K562 (cell line): Measurements from ENCODE around the gene DNMT1. TPM values are rescaled to one million over a fixed set of nuclear protein-coding genes. Genes with fewer than 3 reads are reported as not detected.

ENCODE experiments used
- ATAC-seq: fragments of 200-7000 bp; cut with Tn5 transposase; 3 replicates; pipeline ENCODE4 v1.9.1; 2020; ENCODE audit warnings: moderate library complexity
- BruUV-seq: library from RNA; stranded (reverse); fragments of 400-500 nt; replicated peaks from 2 replicates; lab custom pipeline; 2021; lab: Mats Ljungman, UMichigan
- CTCF ChIA-PET: fragments of 300-600 bp; formaldehyde crosslinking; extraction: SDS; loops from one replicate; lab custom pipeline; 2021; ENCODE audit warnings: low intra/inter-chr PET ratio; lab: Yijun Ruan, JAX
- POLR2A ChIA-PET: fragments of 300-600, 350-650 bp; sonication (Branson Sonifier 250); formaldehyde crosslinking; extraction: SDS; loops from one replicate; lab custom pipeline; 2021; ENCODE audit warnings: antibody characterized with exemption, inconsistent platforms; lab: Yijun Ruan, JAX
- DNase-seq, 4 experiments: peaks; one replicate each; pipeline versions ENCODE4 v3.0.0 to v3.0.0-alpha.2; 2011 to 2018; ENCODE audit warnings: low spot score in 3 of 4, mixed read lengths in 3 of 4; ENCODE audit errors: extremely low read depth in 1 of 4
- FAIRE-seq: peaks from 2 replicates; lab custom pipeline; 2011; peaks lifted over from hg19 to GRCh38; lab: Jason Lieb, UNC
- H2AFZ ChIP-seq: 2 replicates; pipeline ENCODE4 v1.6.0; 2011; ENCODE audit warnings: low read depth, low read length, control low read depth, inconsistent platforms
- H3K27ac ChIP-seq: fragments of 200-600 bp; 3 replicates; pipeline ENCODE4 v1.8.0; 2011; ENCODE audit warnings: low read depth, mild to moderate bottlenecking, control low read depth, inconsistent platforms, low read length, moderate library complexity, mixed read lengths; ENCODE audit errors: extremely low read depth
- H3K27me3 ChIP-seq, 2 experiments: fragments of 300-600 bp in 1 of 2; 2 replicates in 1 of 2; 3 replicates in 1 of 2; pipeline versions ENCODE4 v1.6.0 to v1.8.0; 2011; ENCODE audit warnings: inconsistent platforms in 2 of 2, low read length in 2 of 2, mild to moderate bottlenecking in 1 of 2, mixed read lengths in 1 of 2, moderate library complexity in 1 of 2; ENCODE audit not compliant: control insufficient read depth in 2 of 2, insufficient read depth in 2 of 2
- H3K36me3 ChIP-seq: fragments of 300-600 bp; 3 replicates; pipeline ENCODE4 v1.8.0; 2011; ENCODE audit warnings: mild to moderate bottlenecking, low read length, inconsistent platforms; ENCODE audit not compliant: control insufficient read depth, insufficient read depth
- H3K4me1 ChIP-seq, 2 experiments: fragments of 200-600 bp in 1 of 2; replicated peaks in 1 of 2; 2 replicates in 1 of 2; 3 replicates in 1 of 2; pipeline versions ENCODE4 v1.5.1 to v1.8.0; 2011; ENCODE audit warnings: inconsistent platforms in 2 of 2, low read length in 2 of 2, mild to moderate bottlenecking in 1 of 2, mixed read lengths in 1 of 2, moderate library complexity in 1 of 2; ENCODE audit not compliant: control insufficient read depth in 2 of 2, insufficient read depth in 2 of 2
- H3K4me2 ChIP-seq: 2 replicates; pipeline ENCODE4 v1.6.1; 2011; ENCODE audit warnings: low read length, control low read depth, inconsistent platforms, mixed read lengths; ENCODE audit not compliant: insufficient read depth
- H3K4me3 ChIP-seq: fragments of 200-600 bp; sonication (generic), shearing (Covaris generic); 2 replicates; pipeline ENCODE4 v1.5.1; 2016; ENCODE audit warnings: control low read depth, inconsistent platforms
- H3K79me2 ChIP-seq: fragments of 200-600 bp; 3 replicates; pipeline ENCODE4 v1.8.0; 2011; ENCODE audit warnings: low read length, inconsistent platforms; ENCODE audit not compliant: control insufficient read depth, insufficient read depth
- H3K9ac ChIP-seq, 2 experiments: 2 replicates each; pipeline versions ENCODE4 v1.6.0 to v1.6.1; 2011; ENCODE audit warnings: low read depth in 2 of 2, low read length in 2 of 2, control low read depth in 1 of 2, inconsistent platforms in 1 of 2, mild to moderate bottlenecking in 1 of 2, mixed read lengths in 1 of 2; ENCODE audit not compliant: insufficient read depth in 1 of 2
- H3K9me1 ChIP-seq: one replicate; pipeline ENCODE4 v1.6.0; 2011; ENCODE audit warnings: inconsistent platforms, mild to moderate bottlenecking, low read length, moderate library complexity; ENCODE audit not compliant: control insufficient read depth, insufficient read depth
- H3K9me3 ChIP-seq: replicated peaks from 2 replicates; pipeline ENCODE4 v1.5.1; 2011; ENCODE audit warnings: low read depth, low read length, inconsistent platforms; ENCODE audit not compliant: control insufficient read depth, insufficient read depth
- H4K20me1 ChIP-seq: replicated peaks from 2 replicates; pipeline ENCODE4 v1.6.1; 2011; ENCODE audit warnings: low read length, inconsistent platforms, mixed read lengths; ENCODE audit not compliant: control insufficient read depth, insufficient read depth
- WGBS: fragments of 100-300 bp; shearing (Covaris generic); methylation state at CpG from one replicate; pipeline ENCODE4 v1.1.6; 2016; ENCODE audit warnings: low coverage, mixed read lengths; ENCODE audit not compliant: insufficient coverage; ENCODE audit errors: missing lambda C conversion rate; 5-methylcytosine and 5-hydroxymethylcytosine counted together
- in situ Hi-C: fragments of 300-500 bp; cut with MboI; formaldehyde crosslinking; loops from 4 replicates; pipeline ENCODE4 v1.15.0; 2018; ENCODE audit warnings: inconsistent platforms, mixed read lengths
- intact Hi-C: fragments of 100-400 bp; cut with micrococcal nuclease; formaldehyde crosslinking; loops from 2 replicates; pipeline ENCODE4 v1.14.2; 2022
- polyA plus RNA-seq, 8 experiments: library from polyadenylated mRNA; depleted of rRNA in 4 of 8; stranded (reverse) in 5 of 8; unstranded in 3 of 8; fragments of >200 nt; fragmentation: Nextera tagmentation in 2 of 8; fragmentation: Illumina TruSeq in 1 of 8; extraction: Ambion mirVana in 2 of 8; extraction: Trizol in 1 of 8; gene quantifications; 2 replicates each; pipeline versions ENCODE4 v1.2.1 to v1.2.3, GENCODE V29; 2011 to 2014; ENCODE audit warnings: inconsistent platforms in 1 of 8, missing spikeins in 1 of 8
- total RNA-seq, 7 experiments: library from RNA; depleted of rRNA in 6 of 7; stranded (reverse); fragments of >200 nt in 6 of 7; fragmentation: Illumina TruSeq in 2 of 7; extraction: Trizol in 2 of 7; gene quantifications; 2 replicates each; pipeline versions ENCODE4 v1.2.1 to v1.2.3, GENCODE V29; 2011 to 2021; ENCODE audit warnings: low replicate concordance in 1 of 7
- TF ChIP-seq, protein P1 (sequence below): fragments of 200-800 bp; sonication (Bioruptor generic); IDR thresholded peaks from 2 replicates; pipeline ENCODE4 v1.6.1; 2016; ENCODE audit warnings: missing genetic modification characterization, missing compliant biosample characterization

Gene DNMT1
- total and polyA plus RNA-seq, 9 of the 15 experiments (the other 6 are each of a cell fraction or from before 2014, with no cell fraction given): 80.1 to 271 (median 121) TPM

GRCh38 chr19:10233946-10234345 is 39.2 kb upstream of the DNMT1 start:
- Histone ChIP-seq H3K4me3 (no peak overlapping the region), H3K4me1 (peaks cover 25 to 38% of the 10 kb centered on the region in 2 experiments), H3K27ac (no peak overlapping the region), H3K9me3 (no peaks in the 10 kb centered on the region)
- no peak for FAIRE-seq
- no TSS peak for BruUV-seq
- in situ Hi-C loops: no loop called here
- CTCF ChIA-PET: interaction anchor here (0.6 kb wide), 1 partner anchor 388 kb away, joined by 3 read pairs; no protein-coding TSS in a partner anchor
- TF ChIP-seq, protein P1, sequence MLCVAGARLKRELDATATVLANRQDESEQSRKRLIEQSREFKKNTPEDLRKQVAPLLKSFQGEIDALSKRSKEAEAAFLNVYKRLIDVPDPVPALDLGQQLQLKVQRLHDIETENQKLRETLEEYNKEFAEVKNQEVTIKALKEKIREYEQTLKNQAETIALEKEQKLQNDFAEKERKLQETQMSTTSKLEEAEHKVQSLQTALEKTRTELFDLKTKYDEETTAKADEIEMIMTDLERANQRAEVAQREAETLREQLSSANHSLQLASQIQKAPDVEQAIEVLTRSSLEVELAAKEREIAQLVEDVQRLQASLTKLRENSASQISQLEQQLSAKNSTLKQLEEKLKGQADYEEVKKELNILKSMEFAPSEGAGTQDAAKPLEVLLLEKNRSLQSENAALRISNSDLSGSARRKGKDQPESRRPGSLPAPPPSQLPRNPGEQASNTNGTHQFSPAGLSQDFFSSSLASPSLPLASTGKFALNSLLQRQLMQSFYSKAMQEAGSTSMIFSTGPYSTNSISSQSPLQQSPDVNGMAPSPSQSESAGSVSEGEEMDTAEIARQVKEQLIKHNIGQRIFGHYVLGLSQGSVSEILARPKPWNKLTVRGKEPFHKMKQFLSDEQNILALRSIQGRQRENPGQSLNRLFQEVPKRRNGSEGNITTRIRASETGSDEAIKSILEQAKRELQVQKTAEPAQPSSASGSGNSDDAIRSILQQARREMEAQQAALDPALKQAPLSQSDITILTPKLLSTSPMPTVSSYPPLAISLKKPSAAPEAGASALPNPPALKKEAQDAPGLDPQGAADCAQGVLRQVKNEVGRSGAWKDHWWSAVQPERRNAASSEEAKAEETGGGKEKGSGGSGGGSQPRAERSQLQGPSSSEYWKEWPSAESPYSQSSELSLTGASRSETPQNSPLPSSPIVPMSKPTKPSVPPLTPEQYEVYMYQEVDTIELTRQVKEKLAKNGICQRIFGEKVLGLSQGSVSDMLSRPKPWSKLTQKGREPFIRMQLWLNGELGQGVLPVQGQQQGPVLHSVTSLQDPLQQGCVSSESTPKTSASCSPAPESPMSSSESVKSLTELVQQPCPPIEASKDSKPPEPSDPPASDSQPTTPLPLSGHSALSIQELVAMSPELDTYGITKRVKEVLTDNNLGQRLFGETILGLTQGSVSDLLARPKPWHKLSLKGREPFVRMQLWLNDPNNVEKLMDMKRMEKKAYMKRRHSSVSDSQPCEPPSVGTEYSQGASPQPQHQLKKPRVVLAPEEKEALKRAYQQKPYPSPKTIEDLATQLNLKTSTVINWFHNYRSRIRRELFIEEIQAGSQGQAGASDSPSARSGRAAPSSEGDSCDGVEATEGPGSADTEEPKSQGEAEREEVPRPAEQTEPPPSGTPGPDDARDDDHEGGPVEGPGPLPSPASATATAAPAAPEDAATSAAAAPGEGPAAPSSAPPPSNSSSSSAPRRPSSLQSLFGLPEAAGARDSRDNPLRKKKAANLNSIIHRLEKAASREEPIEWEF (CRISPR knock-in tag): no peak
- TF ChIP-seq, all 486 proteins: peak for 0
- Histone ChIP-seq H3K27me3 (no peaks in the 10 kb centered on the region), H2AFZ (no peak overlapping the region), H3K9me1 (no peaks in the 10 kb centered on the region), H3K36me3 (no peaks in the 10 kb centered on the region), H3K4me2 (no peak overlapping the region), H3K79me2 (peaks cover 17% of the 10 kb centered on the region), H3K9ac (no peak overlapping the region; a peak in 1 of 4 replicates), H4K20me1 (no peaks in the 10 kb centered on the region)
- POLR2A ChIA-PET: interaction anchor here (0.8 kb wide), 1 partner anchor 61 kb away, joined by 3 read pairs; no protein-coding TSS in a partner anchor
- DNase-seq: no peak
- WGBS: 72% methylated on average over 3 of the region's 4 CpGs
- no peak for ATAC-seq
- intact Hi-C loops: no loop called here
